ENCODE results near the gene COQ9. TPM values are rescaled to one million over a fixed set of nuclear protein-coding genes. Genes with fewer than 3 reads are reported as not detected.

The COQ9 gene
- total RNA-seq, 2 donors from 2014 or later: 34.5 to 38.2 TPM

- no peak overlapping the region for H3K4me3 ChIP-seq (ENCODE audit: low read length)
- no peak overlapping the region for H3K27ac ChIP-seq (ENCODE audit: low read depth, low read length)
- no peak overlapping the region for H3K9ac ChIP-seq (ENCODE audit: extremely low read depth, low read length, poor library complexity, severe bottlenecking)
- H3K27ac Mint-ChIP-seq: no peak overlapping the region
- peaks cover 15% of the 10 kb centered on the region for H3K27me3 ChIP-seq (ENCODE audit: control insufficient read depth, insufficient read depth, low read length, poor library complexity, severe bottlenecking)
- H3K9me3 Mint-ChIP-seq: no peaks in the 10 kb centered on the region
- H3K4me3 Mint-ChIP-seq: no peak overlapping the region
- WGBS, 2 experiments (ENCODE audit: insufficient coverage in 1 of 2, insufficient read length in 1 of 2): 91 to 100% methylated on average over 7 of the region's 7 CpGs
- TF ChIP-seq CTCF (conservative IDR thresholded peaks at IDR 0.05): no peak
- peaks cover 39% of the 10 kb centered on the region for H3K36me3 Mint-ChIP-seq (ENCODE audit: low read depth)
- H3K36me3 ChIP-seq (ENCODE audit: control insufficient read depth, insufficient read depth, low read length): peaks cover 34% of the 10 kb centered on the region
- H3K27me3 Mint-ChIP-seq (ENCODE audit: insufficient read depth): peaks cover 21% of the 10 kb centered on the region
- H3K4me1 Mint-ChIP-seq: peaks cover 25% of the 10 kb centered on the region
- no peaks in the 10 kb centered on the region for H3K9me3 ChIP-seq (ENCODE audit: control insufficient read depth, low read length)
- H3K4me1 ChIP-seq (ENCODE audit: control insufficient read depth, insufficient read depth, low read length): peaks cover 4% of the 10 kb centered on the region
- DNase-seq: no peak
Measured at GRCh38 chr16:57426356-57426755, 20.9 kb upstream of the COQ9 start.

GRCh38 chr16:57427307-57427706 lies 20.0 kb upstream of the COQ9 start:
- no peak overlapping the region for H3K4me3 Mint-ChIP-seq
- H3K36me3 Mint-ChIP-seq (ENCODE audit: low read depth): peaks cover 42% of the 10 kb centered on the region

GRCh38 chr16:57427824-57428223 lies 19.5 kb upstream of the COQ9 start:
- no peak for DNase-seq
- Histone ChIP-seq H3K36me3 (ENCODE audit: control insufficient read depth, insufficient read depth, low read length) (peaks cover 49% of the 10 kb centered on the region), H3K9ac (ENCODE audit: extremely low read depth, low read length, poor library complexity, severe bottlenecking) (no peak overlapping the region), H3K4me1 (ENCODE audit: control insufficient read depth, insufficient read depth, low read length) (peaks cover 4% of the 10 kb centered on the region), H3K4me3 (ENCODE audit: low read length) (no peak overlapping the region), H3K27ac (ENCODE audit: low read depth, low read length) (no peak overlapping the region), H3K9me3 (ENCODE audit: control insufficient read depth, low read length) (no peaks in the 10 kb centered on the region), H3K27me3 (ENCODE audit: control insufficient read depth, insufficient read depth, low read length, poor library complexity, severe bottlenecking) (peaks cover 15% of the 10 kb centered on the region)
- Mint-ChIP-seq H3K4me3 (no peak overlapping the region), H3K4me1 (peaks cover 20% of the 10 kb centered on the region), H3K27ac (peak overlapping the region; percentile 39), H3K9me3 (no peaks in the 10 kb centered on the region), H3K36me3 (ENCODE audit: low read depth) (peaks cover 47% of the 10 kb centered on the region), H3K27me3 (ENCODE audit: insufficient read depth) (peaks cover 19% of the 10 kb centered on the region)
- TF ChIP-seq CTCF (conservative IDR thresholded peaks at IDR 0.05): no peak

More at GRCh38 chr16:57427307-57427706, 20.0 kb upstream of the COQ9 start:
- Histone ChIP-seq H3K9me3 (ENCODE audit: control insufficient read depth, low read length) (no peaks in the 10 kb centered on the region), H3K9ac (ENCODE audit: extremely low read depth, low read length, poor library complexity, severe bottlenecking) (no peak overlapping the region), H3K27ac (ENCODE audit: low read depth, low read length) (no peak overlapping the region), H3K4me1 (ENCODE audit: control insufficient read depth, insufficient read depth, low read length) (peaks cover 4% of the 10 kb centered on the region), H3K4me3 (ENCODE audit: low read length) (no peak overlapping the region), H3K36me3 (ENCODE audit: control insufficient read depth, insufficient read depth, low read length) (peaks cover 44% of the 10 kb centered on the region), H3K27me3 (ENCODE audit: control insufficient read depth, insufficient read depth, low read length, poor library complexity, severe bottlenecking) (peaks cover 15% of the 10 kb centered on the region)
- DNase-seq: peak; percentile 55
- no peak for TF ChIP-seq CTCF (conservative IDR thresholded peaks at IDR 0.05)
- Mint-ChIP-seq H3K4me1 (peaks cover 24% of the 10 kb centered on the region), H3K27me3 (ENCODE audit: insufficient read depth) (peaks cover 19% of the 10 kb centered on the region), H3K9me3 (no peaks in the 10 kb centered on the region), H3K27ac (peak overlapping the region; percentile 32)
- 74 to 82% methylated on average over 5 to 8 of the region's 8 CpGs for WGBS, 2 experiments (ENCODE audit: insufficient coverage in 1 of 2, insufficient read length in 1 of 2)
